Measurements from ENCODE around the gene ISCA2. TPM values are rescaled to one million over a fixed set of nuclear protein-coding genes. Genes with fewer than 3 reads are reported as not detected.
A peak's percentile ranks its signal among the peaks of the same experiment; 100 is the strongest.

The ISCA2 gene
- total RNA-seq, 1 experiment from 2014 or later, result 37.5 TPM

DNA sequence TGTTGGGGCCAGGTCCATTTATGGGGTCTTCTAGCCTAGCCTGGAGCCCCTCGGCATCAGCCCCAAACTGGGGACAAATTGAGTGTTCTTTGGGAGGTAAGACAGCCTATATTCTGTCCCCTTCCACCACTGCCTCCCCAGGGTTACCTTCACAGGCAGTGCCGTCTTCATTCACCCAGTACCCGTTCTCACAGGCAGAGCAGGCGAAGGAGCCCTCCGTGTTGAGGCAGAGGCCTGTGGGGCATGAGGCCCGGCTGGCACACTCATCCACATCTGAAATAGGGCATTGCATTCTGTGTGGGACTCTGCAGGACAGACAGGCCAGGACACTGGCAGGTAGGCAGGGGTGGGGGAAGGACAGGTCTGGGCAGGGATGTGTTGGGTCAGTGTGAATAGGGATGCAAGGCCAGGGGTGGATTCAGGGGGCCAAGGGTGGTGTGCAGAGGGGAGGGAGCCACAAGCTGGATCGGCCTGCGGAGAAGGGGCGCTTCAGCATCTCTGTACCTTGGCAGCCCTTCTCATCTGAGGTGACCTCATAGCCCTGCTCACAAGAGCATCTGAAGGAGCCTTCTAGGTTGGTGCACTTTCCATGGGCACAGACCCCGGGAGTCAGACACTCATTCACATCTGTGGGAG, 16.1 kb downstream of the ISCA2 start:
- H2BK15ac ChIP-seq (ENCODE audit: low read depth, low read length), result no peak overlapping the region
- no peaks in the 10 kb centered on the region for H4K20me1 ChIP-seq (ENCODE audit: control insufficient read depth, insufficient read depth, insufficient read length)
- Mint-ChIP-seq H3K9me3 (no peaks in the 10 kb centered on the region), H3K27ac (no peak overlapping the region), H3K4me3 (no peak overlapping the region; a peak in 1 of 5 replicates), H3K27me3 (ENCODE audit: low read depth) (peaks cover 23% of the 10 kb centered on the region), H3K4me1 (peaks cover 36 to 38% of the 10 kb centered on the region in 2 experiments), H3K36me3 (ENCODE audit: insufficient read depth in 1 of 3, low read depth in 3 of 3) (no peaks in the 10 kb centered on the region)
- H2AFZ ChIP-seq (ENCODE audit: low read length), result no peak overlapping the region
- TF ChIP-seq, protein P1, sequence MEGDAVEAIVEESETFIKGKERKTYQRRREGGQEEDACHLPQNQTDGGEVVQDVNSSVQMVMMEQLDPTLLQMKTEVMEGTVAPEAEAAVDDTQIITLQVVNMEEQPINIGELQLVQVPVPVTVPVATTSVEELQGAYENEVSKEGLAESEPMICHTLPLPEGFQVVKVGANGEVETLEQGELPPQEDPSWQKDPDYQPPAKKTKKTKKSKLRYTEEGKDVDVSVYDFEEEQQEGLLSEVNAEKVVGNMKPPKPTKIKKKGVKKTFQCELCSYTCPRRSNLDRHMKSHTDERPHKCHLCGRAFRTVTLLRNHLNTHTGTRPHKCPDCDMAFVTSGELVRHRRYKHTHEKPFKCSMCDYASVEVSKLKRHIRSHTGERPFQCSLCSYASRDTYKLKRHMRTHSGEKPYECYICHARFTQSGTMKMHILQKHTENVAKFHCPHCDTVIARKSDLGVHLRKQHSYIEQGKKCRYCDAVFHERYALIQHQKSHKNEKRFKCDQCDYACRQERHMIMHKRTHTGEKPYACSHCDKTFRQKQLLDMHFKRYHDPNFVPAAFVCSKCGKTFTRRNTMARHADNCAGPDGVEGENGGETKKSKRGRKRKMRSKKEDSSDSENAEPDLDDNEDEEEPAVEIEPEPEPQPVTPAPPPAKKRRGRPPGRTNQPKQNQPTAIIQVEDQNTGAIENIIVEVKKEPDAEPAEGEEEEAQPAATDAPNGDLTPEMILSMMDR (conservative IDR thresholded peaks at IDR 0.05), result no peak
- WGBS (ENCODE audit: extremely low coverage, insufficient read length, low lambda C conversion rate), result no CpG with 5 or more reads among the region's 10 CpGs
- H2BK120ac ChIP-seq (ENCODE audit: low read depth, low read length, poor library complexity, severe bottlenecking), result no peak overlapping the region
- H4K91ac ChIP-seq (ENCODE audit: insufficient read length, low read depth, low read length), result no peak overlapping the region
- H2AK5ac ChIP-seq (ENCODE audit: insufficient read length, low read length), result no peak overlapping the region
- H3K56ac ChIP-seq (ENCODE audit: insufficient read length, low read depth, low read length), result no peak overlapping the region
- no peak overlapping the region for H3K4me2 ChIP-seq (ENCODE audit: insufficient read depth, insufficient read length, low read length)
- no peak overlapping the region for H3K18ac ChIP-seq (ENCODE audit: insufficient read length, low read depth, low read length)
- no peak overlapping the region for H4K8ac ChIP-seq (replicated peaks; ENCODE audit: insufficient read length, low read depth, low read length)
- no peak overlapping the region for H2BK20ac ChIP-seq (ENCODE audit: low read depth, low read length, poor library complexity, severe bottlenecking)
- H3K23me2 ChIP-seq (ENCODE audit: insufficient read length, low read depth, low read length, poor library complexity, severe bottlenecking), result no peaks in the 10 kb centered on the region
- H3T11ph ChIP-seq (ENCODE audit: low read length), result no peak overlapping the region
- peaks cover 5% of the 10 kb centered on the region; the same call in 1 of the 2 replicates for H3K4me1 ChIP-seq (ENCODE audit: insufficient read depth, low read length)
- H3K9ac ChIP-seq (ENCODE audit: extremely low read depth, insufficient read length, low read length), result no peak overlapping the region
- no peaks in the 10 kb centered on the region for H3K79me1 ChIP-seq (ENCODE audit: insufficient read depth, low read depth, low read length, poor library complexity, severe bottlenecking)
- H3K9me3 ChIP-seq (ENCODE audit: control insufficient read depth, low read depth, low read length), result no peaks in the 10 kb centered on the region
- H4K5ac ChIP-seq (ENCODE audit: insufficient read length, low read depth, low read length), result no peak overlapping the region
- no peak overlapping the region for H3K27ac ChIP-seq (ENCODE audit: insufficient read length, low read depth, low read length)
- no peak overlapping the region for H3K4ac ChIP-seq (ENCODE audit: low read depth, low read length)
- no peak overlapping the region; the same call in 1 of the 2 replicates for H3K14ac ChIP-seq (ENCODE audit: insufficient read depth, low read length)
- H3K23ac ChIP-seq (ENCODE audit: insufficient read length, low read depth, low read length), result no peak overlapping the region
- no peaks in the 10 kb centered on the region for H3K27me3 ChIP-seq (ENCODE audit: insufficient read depth, low read length)
- H2BK12ac ChIP-seq (ENCODE audit: insufficient read length, low read depth, low read length), result no peak overlapping the region
- DNase-seq, result peak; percentile 23
- H3K79me2 ChIP-seq (ENCODE audit: insufficient read depth, low read length), result no peaks in the 10 kb centered on the region
- no peak overlapping the region for H2BK5ac ChIP-seq (ENCODE audit: insufficient read length, low read length)
